GM10248 (cell line): ENCODE data around the gene SP2.

Experiments used
- CTCF ChIA-PET: fragments of 300-600 bp; sonication (Branson Sonifier 250); formaldehyde crosslinking; extraction: SDS; loops from one replicate; lab custom pipeline; 2021; ENCODE audit warnings: antibody characterized with exemption; lab: Yijun Ruan, JAX
- POLR2A ChIA-PET: fragments of 350-650 bp; sonication (Branson Sonifier 250); formaldehyde crosslinking; extraction: SDS; loops from one replicate; lab custom pipeline; 2020; ENCODE audit warnings: antibody characterized with exemption; lab: Yijun Ruan, JAX
- DNase-seq: peaks from one replicate; pipeline ENCODE4 v3.0.0; 2012; ENCODE audit errors: extremely low spot score
- CTCF ChIP-seq: IDR thresholded peaks from 2 replicates; pipeline ENCODE4 v1.5.1; 2012; ENCODE audit warnings: mild to moderate bottlenecking, low read depth; ENCODE audit errors: extremely low read depth, missing control alignments, control extremely low read depth

SP2 gene

GRCh38 chr17:47873200-47874090, 22.6 kb upstream of the SP2 start:
- DNase-seq: no peak
- CTCF ChIA-PET: interaction anchor here (2.0 to 2.5 kb wide), 3 partner anchors 17 to 30 kb away, joined by 4 to 17 read pairs (median 8); no protein-coding TSS in a partner anchor
- TF ChIP-seq CTCF: no peak
- POLR2A ChIA-PET: no interaction called here

- POLR2A ChIA-PET: no interaction called here
- TF ChIP-seq CTCF: no peak
- DNase-seq: no peak
- CTCF ChIA-PET: interaction anchor here (0.8 to 2.5 kb wide), 4 partner anchors 14 to 34 kb away, joined by 3 to 8 read pairs (median 4); partner anchors contain the start of gene SCRN2
Measured at GRCh38 chr17:47875011-47875985, 20.7 kb upstream of the SP2 start.

- CTCF ChIA-PET: interaction anchor here (1.5 to 18.7 kb wide), 3 partner anchors 12 to 26 kb away, joined by 4 to 687 read pairs (median 7); partner anchors contain the start of genes SCRN2 and SP6
- no peak for TF ChIP-seq CTCF
- no peak for DNase-seq
- POLR2A ChIA-PET: no interaction called here
Measured at GRCh38 chr17:47877368-47878034, 18.5 kb upstream of the SP2 start.

- ChIA-PET CTCF (interaction anchor here (0.9 to 18.7 kb wide), 4 partner anchors 10 to 27 kb away, joined by 3 to 687 read pairs (median 6); partner anchors contain the start of genes SCRN2 and SP6), POLR2A (no interaction called here)
- no peak for TF ChIP-seq CTCF
- DNase-seq: no peak
Measured at GRCh38 chr17:47878203-47879027, 17.6 kb upstream of the SP2 start.

GRCh38 chr17:47879028-47879585, 16.9 kb upstream of the SP2 start:
- no peak for TF ChIP-seq CTCF
- ChIA-PET POLR2A (no interaction called here), CTCF (interaction anchor here (0.9 to 18.7 kb wide), 6 partner anchors 8 to 28 kb away, joined by 3 to 687 read pairs (median 5); partner anchors contain the start of genes SCRN2 and SP6)
- no peak for DNase-seq
